LNCAP (cell line): ENCODE results near the gene LRRC28.

Experiments used
- CTCF ChIP-seq: fragments of 450-650 bp; IDR thresholded peaks from 2 replicates; pipeline ENCODE4 v1.5.1; 2017; ENCODE audit warnings: mild to moderate bottlenecking

LRRC28 gene

GRCh38 chr15:99402014-99402729 lies 150.9 kb downstream of the LRRC28 start:
- TF ChIP-seq CTCF: no peak

- no peak for TF ChIP-seq CTCF
Measured at GRCh38 chr15:99403597-99403996, 152.3 kb downstream of the LRRC28 start.

- no peak for TF ChIP-seq CTCF
Measured at GRCh38 chr15:99404454-99404853, 153.2 kb downstream of the LRRC28 start.

- no peak for TF ChIP-seq CTCF
Measured at GRCh38 chr15:99406120-99406519, 154.8 kb downstream of the LRRC28 start.

- TF ChIP-seq CTCF: no peak
Measured at GRCh38 chr15:99406716-99407487, 155.6 kb downstream of the LRRC28 start.

- no peak for TF ChIP-seq CTCF
Measured at GRCh38 chr15:99407716-99408115, 156.4 kb downstream of the LRRC28 start.

GRCh38 chr15:99408236-99409096 lies 157.2 kb downstream of the LRRC28 start:
- TF ChIP-seq CTCF: no peak
